Measurements from ENCODE around the gene WDR93. TPM values are rescaled to one million over a fixed set of nuclear protein-coding genes. Genes with fewer than 3 reads are reported as not detected.

WDR93 gene
- total RNA-seq, 1 experiment from 2014 or later: not detected

DNA sequence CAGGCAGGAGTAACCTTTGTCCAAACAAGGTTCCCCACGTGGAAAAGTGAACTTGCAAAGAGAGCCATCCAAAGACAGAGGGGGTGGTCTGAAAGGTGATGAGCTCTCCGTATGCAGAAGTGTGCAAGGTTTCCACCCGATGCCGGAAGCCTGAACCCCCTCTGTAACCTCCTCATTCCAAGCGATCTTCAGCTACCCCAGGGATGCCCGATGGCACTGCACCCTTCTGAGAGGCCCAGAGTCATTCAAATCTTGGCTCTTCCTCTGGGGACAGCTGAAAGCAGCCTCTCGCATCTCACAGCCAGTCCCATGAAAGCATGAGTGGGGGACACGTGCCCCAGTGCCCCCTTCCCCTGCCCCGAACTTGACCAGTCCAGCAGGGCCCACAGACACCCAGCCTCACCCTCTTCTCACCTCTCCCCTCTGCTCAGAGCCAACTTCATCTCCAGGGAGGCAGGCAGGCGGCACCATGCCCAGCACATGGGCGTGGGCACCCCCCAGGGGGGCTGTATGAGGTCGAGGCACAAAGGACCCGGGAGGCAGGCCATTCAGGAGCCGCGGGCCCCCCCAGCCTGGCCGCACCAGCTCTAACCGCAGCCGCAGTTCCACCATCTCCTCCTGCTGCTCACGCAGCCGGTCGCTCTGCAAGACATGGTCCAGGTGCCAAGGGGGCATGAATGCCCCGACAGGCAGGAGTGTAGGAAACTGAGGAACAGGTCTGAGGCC lies 44.0 kb upstream of the WDR93 start:
- H3K23me2 ChIP-seq (ENCODE audit: insufficient read length, low read depth, low read length, poor library complexity, severe bottlenecking): no peaks in the 10 kb centered on the region
- H2BK5ac ChIP-seq (ENCODE audit: insufficient read length, low read length): no peak overlapping the region
- no peak overlapping the region for H3T11ph ChIP-seq (ENCODE audit: low read length)
- H3K4me3 Mint-ChIP-seq: peak overlapping the region in 1 of 2 experiments; percentile 26; a peak in 1 of 5 replicates
- no peak overlapping the region for H2BK12ac ChIP-seq (ENCODE audit: insufficient read length, low read depth, low read length)
- no peaks in the 10 kb centered on the region for H3K27me3 Mint-ChIP-seq (ENCODE audit: low read depth)
- H3K4me1 Mint-ChIP-seq: peaks cover 3 to 7% of the 10 kb centered on the region in 2 experiments
- no peak overlapping the region for H3K56ac ChIP-seq (ENCODE audit: insufficient read length, low read depth, low read length)
- H3K27me3 ChIP-seq (ENCODE audit: insufficient read depth, low read length): no peaks in the 10 kb centered on the region
- no peaks in the 10 kb centered on the region for H3K4me1 ChIP-seq (ENCODE audit: insufficient read depth, low read length)
- H3K27ac ChIP-seq (ENCODE audit: insufficient read length, low read depth, low read length): no peak overlapping the region
- H3K14ac ChIP-seq (ENCODE audit: insufficient read depth, low read length): no peak overlapping the region
- H2BK15ac ChIP-seq (ENCODE audit: low read depth, low read length): no peak overlapping the region
- no peaks in the 10 kb centered on the region for H4K20me1 ChIP-seq (ENCODE audit: control insufficient read depth, insufficient read depth, insufficient read length)
- no peaks in the 10 kb centered on the region for H3K79me2 ChIP-seq (ENCODE audit: insufficient read depth, low read length)
- no peak overlapping the region for H2BK20ac ChIP-seq (ENCODE audit: low read depth, low read length, poor library complexity, severe bottlenecking)
- no peaks in the 10 kb centered on the region for H3K9me3 Mint-ChIP-seq
- no peak overlapping the region for H3K4me2 ChIP-seq (ENCODE audit: insufficient read depth, insufficient read length, low read length)
- no peak for TF ChIP-seq CTCF (conservative IDR thresholded peaks at IDR 0.05)
- H3K27ac Mint-ChIP-seq: peak overlapping the region in 1 of 3 experiments; percentile 68; a peak in 1 of 7 replicates
- no peak for DNase-seq
- H4K91ac ChIP-seq (ENCODE audit: insufficient read length, low read depth, low read length): no peak overlapping the region
- no peaks in the 10 kb centered on the region for H3K79me1 ChIP-seq (ENCODE audit: insufficient read depth, low read depth, low read length, poor library complexity, severe bottlenecking)
- H3K36me3 Mint-ChIP-seq (ENCODE audit: insufficient read depth in 1 of 3, low read depth in 3 of 3): peaks cover 17 to 62% (median 47%) of the 10 kb centered on the region in 3 experiments; a peak in 6 of 7 replicates
- no peak overlapping the region for H3K23ac ChIP-seq (ENCODE audit: insufficient read length, low read depth, low read length)
- H4K8ac ChIP-seq (replicated peaks; ENCODE audit: insufficient read length, low read depth, low read length): no peak overlapping the region
- no CpG with 5 or more reads among the region's 22 CpGs for WGBS (ENCODE audit: extremely low coverage, insufficient read length, low lambda C conversion rate)
- no peak overlapping the region for H3K9ac ChIP-seq (ENCODE audit: extremely low read depth, insufficient read length, low read length)
- no peaks in the 10 kb centered on the region for H3K9me3 ChIP-seq (ENCODE audit: control insufficient read depth, low read depth, low read length)
- H3K18ac ChIP-seq (ENCODE audit: insufficient read length, low read depth, low read length): no peak overlapping the region
- no peak overlapping the region for H4K5ac ChIP-seq (ENCODE audit: insufficient read length, low read depth, low read length)
- H2AFZ ChIP-seq (ENCODE audit: low read length): no peak overlapping the region
- no peak overlapping the region for H3K4ac ChIP-seq (ENCODE audit: low read depth, low read length)
- no peak overlapping the region for H2BK120ac ChIP-seq (ENCODE audit: low read depth, low read length, poor library complexity, severe bottlenecking)
- no peak overlapping the region for H2AK5ac ChIP-seq (ENCODE audit: insufficient read length, low read length)
